Liver (tissue), 9 donors: Measurements from ENCODE around the gene METTL13. TPM values are rescaled to one million over a fixed set of nuclear protein-coding genes. Genes with fewer than 3 reads are reported as not detected.

Experiments used
- DNase-seq: peaks from one replicate; pipeline ENCODE4 v3.0.0-alpha.2; 2017; ENCODE audit warnings: low spot score
- H3K27ac ChIP-seq, 2 donors: one replicate each; pipeline ENCODE4 v1.7.0; 2013; ENCODE audit warnings: inconsistent platforms in 2 of 2, low read length in 2 of 2, control low read depth in 1 of 2, low read depth in 1 of 2, mild to moderate bottlenecking in 1 of 2
- H3K27me3 ChIP-seq, 4 donors: one replicate each; pipeline versions ENCODE4 v1.6.1 to v1.7.0; 2013; ENCODE audit warnings: low read length in 3 of 4, inconsistent platforms in 1 of 4, mild to moderate bottlenecking in 1 of 4, moderate library complexity in 1 of 4; ENCODE audit not compliant: control insufficient read depth in 4 of 4, insufficient read depth in 4 of 4
- H3K36me3 ChIP-seq, 4 donors: one replicate each; pipeline versions ENCODE4 v1.6.1 to v1.7.0; 2013; ENCODE audit warnings: low read length in 3 of 4, mild to moderate bottlenecking in 3 of 4, low read depth in 1 of 4, moderate library complexity in 1 of 4; ENCODE audit not compliant: control insufficient read depth in 4 of 4, insufficient read depth in 3 of 4
- H3K4me1 ChIP-seq, 4 donors: one replicate each; pipeline versions ENCODE4 v1.6.1 to v1.7.0; 2013; ENCODE audit warnings: low read length in 3 of 4, mild to moderate bottlenecking in 3 of 4, moderate library complexity in 1 of 4; ENCODE audit not compliant: control insufficient read depth in 4 of 4, insufficient read depth in 4 of 4
- H3K4me3 ChIP-seq, 3 donors: one replicate each; pipeline versions ENCODE4 v1.6.1 to v1.7.0; 2013; ENCODE audit warnings: low read length in 3 of 3, control low read depth in 1 of 3, low read depth in 1 of 3, mild to moderate bottlenecking in 1 of 3
- H3K9ac ChIP-seq, 2 donors: one replicate each; pipeline ENCODE4 v1.7.0; 2013; ENCODE audit warnings: low read length in 2 of 2, mild to moderate bottlenecking in 2 of 2, moderate library complexity in 2 of 2, control low read depth in 1 of 2, low read depth in 1 of 2
- H3K9me3 ChIP-seq, 4 donors: one replicate each; pipeline versions ENCODE4 v1.6.1 to v1.7.0; 2013; ENCODE audit warnings: low read length in 3 of 4; ENCODE audit not compliant: control insufficient read depth in 4 of 4
- EGR1 ChIP-seq, 2 donors: IDR thresholded peaks; 2 replicates each; pipeline ENCODE4 v1.6.1; 2016 to 2018; ENCODE audit warnings: antibody characterized with exemption in 2 of 2, low read depth in 2 of 2
- FOXA1 ChIP-seq: IDR thresholded peaks from 2 replicates; pipeline ENCODE4 v1.6.1; 2016; ENCODE audit warnings: antibody characterized with exemption
- FOXA2 ChIP-seq: IDR thresholded peaks from 2 replicates; pipeline ENCODE4 v1.6.1; 2016; ENCODE audit warnings: antibody characterized with exemption
- GABPA ChIP-seq, 2 donors: IDR thresholded peaks in 1 of 2; conservative IDR thresholded peaks in 1 of 2; 2 replicates each; pipeline ENCODE4 v1.6.1; 2016; ENCODE audit warnings: antibody characterized with exemption in 2 of 2, mild to moderate bottlenecking in 1 of 2, moderate library complexity in 1 of 2
- HNF4A ChIP-seq, 2 donors: conservative IDR thresholded peaks; 2 replicates each; pipeline ENCODE4 v1.6.1; 2016; ENCODE audit warnings: antibody characterized with exemption in 2 of 2, mild to moderate bottlenecking in 2 of 2
- HNF4G ChIP-seq: IDR thresholded peaks from 2 replicates; pipeline ENCODE4 v1.6.1; 2016; ENCODE audit warnings: antibody characterized with exemption
- JUND ChIP-seq, 2 donors: IDR thresholded peaks; 2 replicates each; pipeline ENCODE4 v1.6.1; 2016; ENCODE audit warnings: antibody characterized with exemption in 2 of 2
- NR2F2 ChIP-seq: IDR thresholded peaks from 2 replicates; pipeline ENCODE4 v1.6.1; 2016; ENCODE audit warnings: antibody characterized with exemption
- RAD21 ChIP-seq, 2 donors: IDR thresholded peaks; 2 replicates each; pipeline ENCODE4 v1.6.1; 2016; ENCODE audit warnings: antibody characterized with exemption in 2 of 2, mild to moderate bottlenecking in 2 of 2
- RXRA ChIP-seq, 2 donors: IDR thresholded peaks; 2 replicates each; pipeline ENCODE4 v1.6.1; 2017 to 2018; ENCODE audit warnings: antibody characterized with exemption in 2 of 2, mild to moderate bottlenecking in 1 of 2
- SP1 ChIP-seq: IDR thresholded peaks from 2 replicates; pipeline ENCODE4 v1.6.1; 2018; ENCODE audit warnings: antibody characterized with exemption, mild to moderate bottlenecking
- TAF1 ChIP-seq: conservative IDR thresholded peaks from 2 replicates; pipeline ENCODE4 v1.6.1; 2016; ENCODE audit warnings: antibody characterized with exemption, mild to moderate bottlenecking
- WGBS: extraction: QIAGEN DNeasy Blood & Tissue Kit; methylation state at CpG from one replicate; pipeline ENCODE4 v1.1.7; 2013; 5-methylcytosine and 5-hydroxymethylcytosine counted together
- polyA plus RNA-seq, 2 donors: library from polyadenylated mRNA; stranded (reverse) in 1 of 2; unstranded in 1 of 2; fragments of 200-250 nt in 1 of 2; fragments of >200 nt in 1 of 2; fragmentation: Nextera tagmentation in 1 of 2; extraction: Ambion mirVana in 1 of 2; gene quantifications; one replicate each; pipeline versions ENCODE4 v1.2.1 to v1.2.3, GENCODE V29; 2013 to 2015
- total RNA-seq, 2 donors: library from RNA; depleted of rRNA; stranded (reverse); fragments of >200 nt; gene quantifications; one replicate each; pipeline ENCODE4 v1.2.3, GENCODE V29; 2014
- TF ChIP-seq, protein P1 (sequence below): IDR thresholded peaks from 2 replicates; pipeline ENCODE4 v1.6.1; 2016; ENCODE audit warnings: antibody characterized with exemption
- TF ChIP-seq, protein P2 (sequence below): IDR thresholded peaks from 2 replicates; pipeline ENCODE4 v1.6.1; 2016; ENCODE audit warnings: antibody characterized with exemption
- TF ChIP-seq, protein P3 (sequence below): IDR thresholded peaks from 2 replicates; pipeline ENCODE4 v1.6.1; 2016; ENCODE audit warnings: antibody characterized with exemption, mild to moderate bottlenecking
- TF ChIP-seq, protein P4 (sequence below): IDR thresholded peaks from 2 replicates; pipeline ENCODE4 v1.6.1; 2016; ENCODE audit warnings: antibody characterized with exemption
- TF ChIP-seq, protein P5 (sequence below): fragments of 150-350 bp; IDR thresholded peaks from 2 replicates; pipeline ENCODE4 v1.5.1; 2017; ENCODE audit warnings: improper control_type of control experiment, low read depth, low read length; ENCODE audit not compliant: missing input control
- donor health status: healthy.
- donor health status: healthy.
- donor health status: healthy.
- donor health status: healthy.
- donor health status: healthy.

METTL13 gene
- total and polyA plus RNA-seq, 4 donors = 10.5 to 16.1 (median 13.4) TPM

DNA sequence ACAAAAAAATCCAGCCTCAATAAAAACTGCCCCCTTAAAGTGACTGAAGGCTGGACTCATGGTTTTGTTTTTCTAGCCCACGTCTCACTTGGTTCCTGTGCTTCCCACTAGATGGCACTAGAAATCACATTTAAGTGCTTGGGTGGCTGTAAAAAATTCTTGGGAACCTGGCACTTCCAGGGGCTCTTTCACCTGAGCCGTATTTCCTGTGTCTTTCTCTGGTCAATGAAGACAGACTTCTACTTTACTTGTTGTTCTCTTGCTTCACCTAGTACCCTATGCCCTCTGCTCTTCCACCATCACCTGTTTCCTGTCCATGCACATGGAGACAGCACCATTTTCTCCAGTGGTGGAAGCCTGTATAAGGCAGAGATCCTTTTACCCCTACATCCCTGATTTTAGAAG, 20.0 kb downstream of the METTL13 start:
- H3K4me1 ChIP-seq = no peaks in the 10 kb centered on the region
- WGBS = 7% methylated on average over 2 of the region's 2 CpGs
- no peak for DNase-seq
- no peak overlapping the region for H3K9ac ChIP-seq
- peaks cover 0 to 14% (median 10%) of the 10 kb centered on the region in 4 donors for H3K36me3 ChIP-seq
- no peaks in the 10 kb centered on the region for H3K27me3 ChIP-seq
- TF ChIP-seq, protein P1, sequence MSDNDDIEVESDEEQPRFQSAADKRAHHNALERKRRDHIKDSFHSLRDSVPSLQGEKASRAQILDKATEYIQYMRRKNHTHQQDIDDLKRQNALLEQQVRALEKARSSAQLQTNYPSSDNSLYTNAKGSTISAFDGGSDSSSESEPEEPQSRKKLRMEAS = no peak
- TF ChIP-seq, protein P2, sequence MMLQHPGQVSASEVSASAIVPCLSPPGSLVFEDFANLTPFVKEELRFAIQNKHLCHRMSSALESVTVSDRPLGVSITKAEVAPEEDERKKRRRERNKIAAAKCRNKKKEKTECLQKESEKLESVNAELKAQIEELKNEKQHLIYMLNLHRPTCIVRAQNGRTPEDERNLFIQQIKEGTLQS = no peak
- TF ChIP-seq, protein P3, sequence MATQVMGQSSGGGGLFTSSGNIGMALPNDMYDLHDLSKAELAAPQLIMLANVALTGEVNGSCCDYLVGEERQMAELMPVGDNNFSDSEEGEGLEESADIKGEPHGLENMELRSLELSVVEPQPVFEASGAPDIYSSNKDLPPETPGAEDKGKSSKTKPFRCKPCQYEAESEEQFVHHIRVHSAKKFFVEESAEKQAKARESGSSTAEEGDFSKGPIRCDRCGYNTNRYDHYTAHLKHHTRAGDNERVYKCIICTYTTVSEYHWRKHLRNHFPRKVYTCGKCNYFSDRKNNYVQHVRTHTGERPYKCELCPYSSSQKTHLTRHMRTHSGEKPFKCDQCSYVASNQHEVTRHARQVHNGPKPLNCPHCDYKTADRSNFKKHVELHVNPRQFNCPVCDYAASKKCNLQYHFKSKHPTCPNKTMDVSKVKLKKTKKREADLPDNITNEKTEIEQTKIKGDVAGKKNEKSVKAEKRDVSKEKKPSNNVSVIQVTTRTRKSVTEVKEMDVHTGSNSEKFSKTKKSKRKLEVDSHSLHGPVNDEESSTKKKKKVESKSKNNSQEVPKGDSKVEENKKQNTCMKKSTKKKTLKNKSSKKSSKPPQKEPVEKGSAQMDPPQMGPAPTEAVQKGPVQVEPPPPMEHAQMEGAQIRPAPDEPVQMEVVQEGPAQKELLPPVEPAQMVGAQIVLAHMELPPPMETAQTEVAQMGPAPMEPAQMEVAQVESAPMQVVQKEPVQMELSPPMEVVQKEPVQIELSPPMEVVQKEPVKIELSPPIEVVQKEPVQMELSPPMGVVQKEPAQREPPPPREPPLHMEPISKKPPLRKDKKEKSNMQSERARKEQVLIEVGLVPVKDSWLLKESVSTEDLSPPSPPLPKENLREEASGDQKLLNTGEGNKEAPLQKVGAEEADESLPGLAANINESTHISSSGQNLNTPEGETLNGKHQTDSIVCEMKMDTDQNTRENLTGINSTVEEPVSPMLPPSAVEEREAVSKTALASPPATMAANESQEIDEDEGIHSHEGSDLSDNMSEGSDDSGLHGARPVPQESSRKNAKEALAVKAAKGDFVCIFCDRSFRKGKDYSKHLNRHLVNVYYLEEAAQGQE = no peak
- no peak for TF ChIP-seq JUND (IDR thresholded peaks at IDR 0.05)
- no peak for TF ChIP-seq FOXA2
- TF ChIP-seq, protein P4, sequence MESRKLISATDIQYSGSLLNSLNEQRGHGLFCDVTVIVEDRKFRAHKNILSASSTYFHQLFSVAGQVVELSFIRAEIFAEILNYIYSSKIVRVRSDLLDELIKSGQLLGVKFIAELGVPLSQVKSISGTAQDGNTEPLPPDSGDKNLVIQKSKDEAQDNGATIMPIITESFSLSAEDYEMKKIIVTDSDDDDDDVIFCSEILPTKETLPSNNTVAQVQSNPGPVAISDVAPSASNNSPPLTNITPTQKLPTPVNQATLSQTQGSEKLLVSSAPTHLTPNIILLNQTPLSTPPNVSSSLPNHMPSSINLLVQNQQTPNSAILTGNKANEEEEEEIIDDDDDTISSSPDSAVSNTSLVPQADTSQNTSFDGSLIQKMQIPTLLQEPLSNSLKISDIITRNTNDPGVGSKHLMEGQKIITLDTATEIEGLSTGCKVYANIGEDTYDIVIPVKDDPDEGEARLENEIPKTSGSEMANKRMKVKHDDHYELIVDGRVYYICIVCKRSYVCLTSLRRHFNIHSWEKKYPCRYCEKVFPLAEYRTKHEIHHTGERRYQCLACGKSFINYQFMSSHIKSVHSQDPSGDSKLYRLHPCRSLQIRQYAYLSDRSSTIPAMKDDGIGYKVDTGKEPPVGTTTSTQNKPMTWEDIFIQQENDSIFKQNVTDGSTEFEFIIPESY = no peak
- TF ChIP-seq HNF4G = no peak
- no peak for TF ChIP-seq FOXA1
- no peak for TF ChIP-seq NR2F2
- no peak for TF ChIP-seq HNF4A (conservative IDR thresholded peaks at IDR 0.05)
- TF ChIP-seq RAD21 (IDR thresholded peaks at IDR 0.05) = peak; percentile 79 to 82
- no peak for TF ChIP-seq GABPA (IDR thresholded peaks at IDR 0.05 in 1 of 2, conservative IDR thresholded peaks at IDR 0.05 in 1 of 2)
- TF ChIP-seq TAF1 = no peak
- TF ChIP-seq, protein P5, sequence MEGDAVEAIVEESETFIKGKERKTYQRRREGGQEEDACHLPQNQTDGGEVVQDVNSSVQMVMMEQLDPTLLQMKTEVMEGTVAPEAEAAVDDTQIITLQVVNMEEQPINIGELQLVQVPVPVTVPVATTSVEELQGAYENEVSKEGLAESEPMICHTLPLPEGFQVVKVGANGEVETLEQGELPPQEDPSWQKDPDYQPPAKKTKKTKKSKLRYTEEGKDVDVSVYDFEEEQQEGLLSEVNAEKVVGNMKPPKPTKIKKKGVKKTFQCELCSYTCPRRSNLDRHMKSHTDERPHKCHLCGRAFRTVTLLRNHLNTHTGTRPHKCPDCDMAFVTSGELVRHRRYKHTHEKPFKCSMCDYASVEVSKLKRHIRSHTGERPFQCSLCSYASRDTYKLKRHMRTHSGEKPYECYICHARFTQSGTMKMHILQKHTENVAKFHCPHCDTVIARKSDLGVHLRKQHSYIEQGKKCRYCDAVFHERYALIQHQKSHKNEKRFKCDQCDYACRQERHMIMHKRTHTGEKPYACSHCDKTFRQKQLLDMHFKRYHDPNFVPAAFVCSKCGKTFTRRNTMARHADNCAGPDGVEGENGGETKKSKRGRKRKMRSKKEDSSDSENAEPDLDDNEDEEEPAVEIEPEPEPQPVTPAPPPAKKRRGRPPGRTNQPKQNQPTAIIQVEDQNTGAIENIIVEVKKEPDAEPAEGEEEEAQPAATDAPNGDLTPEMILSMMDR = peak; percentile 69
- TF ChIP-seq EGR1 (IDR thresholded peaks at IDR 0.05; ENCODE audit: low read depth in 2 of 2) = no peak
- TF ChIP-seq SP1 = no peak
- no peak for TF ChIP-seq RXRA (IDR thresholded peaks at IDR 0.05)
- H3K27ac ChIP-seq = no peak overlapping the region
- H3K4me3 ChIP-seq = no peak overlapping the region
- H3K9me3 ChIP-seq = no peaks in the 10 kb centered on the region
